Measurements from ENCODE around the gene SP2.
"Not testable (repeated sequence)": the region's sequence is repeated elsewhere in the genome, so short reads cannot be mapped to it uniquely, and the experiment has no call there.

SP2 gene

DNA sequence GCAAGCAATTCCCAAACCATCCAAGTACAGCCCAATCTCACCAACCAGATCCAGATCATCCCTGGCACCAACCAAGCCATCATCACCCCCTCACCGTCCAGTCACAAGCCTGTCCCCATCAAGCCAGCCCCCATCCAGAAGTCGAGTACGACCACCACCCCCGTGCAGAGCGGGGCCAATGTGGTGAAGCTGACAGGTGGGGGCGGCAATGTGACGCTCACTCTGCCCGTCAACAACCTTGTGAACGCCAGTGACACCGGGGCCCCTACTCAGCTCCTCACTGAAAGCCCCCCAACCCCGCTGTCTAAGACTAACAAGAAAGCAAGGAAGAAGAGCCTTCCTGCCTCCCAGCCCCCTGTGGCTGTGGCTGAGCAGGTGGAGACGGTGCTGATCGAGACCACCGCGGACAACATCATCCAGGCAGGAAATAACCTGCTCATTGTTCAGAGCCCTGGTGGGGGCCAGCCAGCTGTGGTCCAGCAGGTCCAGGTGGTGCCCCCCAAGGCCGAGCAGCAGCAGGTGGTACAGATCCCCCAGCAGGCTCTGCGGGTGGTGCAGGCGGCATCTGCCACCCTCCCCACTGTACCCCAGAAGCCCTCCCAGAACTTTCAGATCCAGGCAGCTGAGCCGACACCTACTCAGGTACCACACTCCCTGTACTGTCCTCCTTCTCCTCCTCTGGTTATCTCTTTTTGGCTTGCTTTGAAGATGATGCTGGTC, 20.6 kb downstream of the SP2 start:
- TF ChIP-seq, protein P1, sequence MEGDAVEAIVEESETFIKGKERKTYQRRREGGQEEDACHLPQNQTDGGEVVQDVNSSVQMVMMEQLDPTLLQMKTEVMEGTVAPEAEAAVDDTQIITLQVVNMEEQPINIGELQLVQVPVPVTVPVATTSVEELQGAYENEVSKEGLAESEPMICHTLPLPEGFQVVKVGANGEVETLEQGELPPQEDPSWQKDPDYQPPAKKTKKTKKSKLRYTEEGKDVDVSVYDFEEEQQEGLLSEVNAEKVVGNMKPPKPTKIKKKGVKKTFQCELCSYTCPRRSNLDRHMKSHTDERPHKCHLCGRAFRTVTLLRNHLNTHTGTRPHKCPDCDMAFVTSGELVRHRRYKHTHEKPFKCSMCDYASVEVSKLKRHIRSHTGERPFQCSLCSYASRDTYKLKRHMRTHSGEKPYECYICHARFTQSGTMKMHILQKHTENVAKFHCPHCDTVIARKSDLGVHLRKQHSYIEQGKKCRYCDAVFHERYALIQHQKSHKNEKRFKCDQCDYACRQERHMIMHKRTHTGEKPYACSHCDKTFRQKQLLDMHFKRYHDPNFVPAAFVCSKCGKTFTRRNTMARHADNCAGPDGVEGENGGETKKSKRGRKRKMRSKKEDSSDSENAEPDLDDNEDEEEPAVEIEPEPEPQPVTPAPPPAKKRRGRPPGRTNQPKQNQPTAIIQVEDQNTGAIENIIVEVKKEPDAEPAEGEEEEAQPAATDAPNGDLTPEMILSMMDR (IDR thresholded peaks at IDR 0.05; ENCODE audit: insufficient read depth, low read length, poor library complexity, severe bottlenecking): no peak
- Histone ChIP-seq H3K36me3 (ENCODE audit: control insufficient read depth, insufficient read depth, low read length) (peaks cover 10% of the 10 kb centered on the region), H3K27me3 (replicated peaks; ENCODE audit: control insufficient read depth, insufficient read depth, low read length) (no peaks in the 10 kb centered on the region), H3K4me3 (replicated peaks; ENCODE audit: low read depth, low read length) (no peak overlapping the region)
- DNase-seq (ENCODE audit: extremely low read depth, insufficient read length): no peak

DNA sequence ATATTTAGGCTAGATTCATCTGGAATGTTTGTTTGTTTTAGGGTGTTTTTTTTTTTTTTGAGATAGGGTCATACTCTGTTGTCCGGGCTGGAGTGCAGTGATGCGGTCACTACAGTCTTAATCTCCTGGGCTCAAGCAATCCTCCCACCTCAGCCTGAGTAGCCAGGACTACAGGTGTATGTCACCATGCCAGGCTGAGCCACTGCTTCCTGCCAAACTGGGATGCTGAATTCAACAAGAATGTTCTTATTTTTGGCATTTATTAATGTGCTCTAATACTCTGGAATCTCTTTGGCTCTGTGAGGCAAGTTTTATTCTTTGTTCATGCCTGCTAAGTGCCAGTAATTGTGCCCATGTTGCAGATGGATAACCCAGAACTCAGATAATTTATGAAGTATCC, 21.5 kb downstream of the SP2 start:
- no peaks in the 10 kb centered on the region for H3K27me3 ChIP-seq (replicated peaks; ENCODE audit: control insufficient read depth, insufficient read depth, low read length)
- TF ChIP-seq, protein P1 (IDR thresholded peaks at IDR 0.05; ENCODE audit: insufficient read depth, low read length, poor library complexity, severe bottlenecking): no peak
- no peak overlapping the region for H3K4me3 ChIP-seq (replicated peaks; ENCODE audit: low read depth, low read length)
- H3K36me3 ChIP-seq (ENCODE audit: control insufficient read depth, insufficient read depth, low read length): peaks cover 11% of the 10 kb centered on the region
- DNase-seq (ENCODE audit: extremely low read depth, insufficient read length): no peak

DNA sequence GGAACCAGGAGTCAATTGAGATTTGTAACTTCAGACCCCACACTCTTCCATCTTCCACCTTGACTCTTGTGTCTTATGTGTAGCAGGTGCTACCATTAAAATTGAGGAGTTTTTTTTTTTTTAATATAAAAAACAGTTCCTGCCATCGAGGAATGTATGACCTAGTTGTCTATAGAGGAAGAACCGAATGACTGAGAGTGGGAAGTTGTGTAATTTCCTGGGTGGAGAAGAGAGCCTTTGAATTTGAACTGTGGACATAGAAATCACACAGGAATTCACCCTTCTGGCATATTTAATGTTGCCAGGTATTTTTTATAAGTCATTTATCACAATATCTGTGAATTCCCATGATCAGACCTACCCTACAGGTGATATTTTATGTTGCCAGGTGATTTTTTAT, 22.0 kb downstream of the SP2 start:
- no peak for DNase-seq (ENCODE audit: extremely low read depth, insufficient read length)
- peaks cover 12% of the 10 kb centered on the region for H3K36me3 ChIP-seq (ENCODE audit: control insufficient read depth, insufficient read depth, low read length)
- TF ChIP-seq, protein P1 (IDR thresholded peaks at IDR 0.05; ENCODE audit: insufficient read depth, low read length, poor library complexity, severe bottlenecking): no peak
- no peaks in the 10 kb centered on the region for H3K27me3 ChIP-seq (replicated peaks; ENCODE audit: control insufficient read depth, insufficient read depth, low read length)
- H3K4me3 ChIP-seq (replicated peaks; ENCODE audit: low read depth, low read length): no peak overlapping the region

DNA sequence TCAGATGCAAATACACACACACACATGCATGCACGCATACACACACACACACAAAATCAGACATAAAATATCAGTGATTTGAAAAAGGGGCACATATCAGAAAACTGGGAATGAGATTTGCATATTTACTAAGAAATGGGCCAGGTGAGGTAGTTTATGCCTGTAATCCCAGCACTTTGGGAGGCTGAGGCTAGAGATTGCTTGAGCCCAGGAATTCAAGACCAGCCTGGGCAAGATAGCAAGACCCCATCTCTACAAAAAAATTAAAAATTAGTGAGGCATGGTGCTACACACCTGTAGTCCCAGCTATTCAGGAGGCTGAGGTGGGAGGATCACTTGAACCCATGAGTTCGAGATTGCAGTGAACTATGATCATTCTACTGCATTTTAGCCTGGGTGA, 23.0 kb downstream of the SP2 start:
- Histone ChIP-seq H3K36me3 (ENCODE audit: control insufficient read depth, insufficient read depth, low read length) (peaks cover 20% of the 10 kb centered on the region), H3K27me3 (replicated peaks; ENCODE audit: control insufficient read depth, insufficient read depth, low read length) (no peaks in the 10 kb centered on the region), H3K4me3 (replicated peaks; ENCODE audit: low read depth, low read length) (no peak overlapping the region)
- TF ChIP-seq, protein P1 (IDR thresholded peaks at IDR 0.05; ENCODE audit: insufficient read depth, low read length, poor library complexity, severe bottlenecking): no peak
- DNase-seq (ENCODE audit: extremely low read depth, insufficient read length): no peak

DNA sequence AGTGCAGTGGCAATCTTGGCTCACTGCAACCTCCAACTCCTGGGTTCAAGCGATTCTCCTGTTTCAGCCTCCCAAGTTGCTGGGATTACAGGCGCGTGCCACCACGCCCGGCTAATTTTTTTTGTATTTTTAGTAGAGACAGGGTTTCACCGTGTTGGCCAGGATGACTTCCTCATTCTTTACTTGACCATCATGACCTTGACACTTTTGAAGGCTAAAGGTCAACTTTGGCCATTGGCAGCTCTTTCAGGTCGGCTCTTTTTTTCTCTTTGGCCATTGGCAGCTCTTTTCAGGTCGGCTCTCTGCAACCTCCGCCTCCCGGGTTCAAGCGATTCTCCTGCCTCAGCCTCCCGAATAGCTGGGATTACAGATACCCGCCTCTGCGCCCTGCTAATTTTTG, 23.9 kb downstream of the SP2 start:
- H3K36me3 ChIP-seq (ENCODE audit: control insufficient read depth, insufficient read depth, low read length): peaks cover 24% of the 10 kb centered on the region
- H3K4me3 ChIP-seq (replicated peaks; ENCODE audit: low read depth, low read length); DNase-seq (ENCODE audit: extremely low read depth, insufficient read length); H3K27me3 ChIP-seq (replicated peaks; ENCODE audit: control insufficient read depth, insufficient read depth, low read length): not testable (repeated sequence)

DNA sequence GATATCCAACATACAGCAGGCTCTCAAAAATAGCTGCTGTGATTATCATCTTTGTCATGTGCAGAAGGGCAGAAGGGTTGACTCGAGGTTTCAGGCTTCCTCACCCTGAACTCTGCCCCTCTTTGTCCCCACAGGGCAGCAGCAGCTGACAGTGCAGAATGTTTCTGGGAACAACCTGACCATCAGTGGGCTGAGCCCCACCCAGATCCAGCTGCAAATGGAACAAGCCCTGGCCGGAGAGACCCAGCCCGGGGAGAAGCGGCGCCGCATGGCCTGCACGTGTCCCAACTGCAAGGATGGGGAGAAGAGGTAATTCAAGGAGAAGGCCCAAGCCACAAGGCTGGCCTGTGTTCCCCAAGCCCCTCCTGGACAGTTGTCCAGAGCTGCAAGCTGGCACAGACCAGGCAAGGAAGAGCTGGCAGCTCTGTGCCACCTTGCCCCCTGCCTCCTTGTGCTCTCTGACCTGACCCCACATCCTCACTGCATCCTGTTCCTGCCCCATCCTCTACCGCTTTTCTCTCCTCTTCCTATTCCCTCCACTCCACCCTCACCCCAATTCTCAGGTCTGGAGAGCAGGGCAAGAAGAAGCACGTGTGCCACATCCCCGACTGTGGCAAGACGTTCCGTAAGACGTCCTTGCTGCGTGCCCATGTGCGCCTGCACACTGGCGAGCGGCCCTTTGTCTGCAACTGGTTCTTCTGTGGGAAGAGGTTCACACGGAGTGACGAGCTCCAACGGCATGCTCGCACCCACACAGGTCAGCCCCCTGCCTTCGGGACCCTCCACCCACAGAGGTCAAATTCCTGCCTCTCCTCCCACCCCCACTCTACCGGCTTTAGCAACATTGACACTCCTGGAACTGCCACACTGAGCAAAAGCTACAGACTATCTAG, 29.0 kb downstream of the SP2 start:
- no peak for DNase-seq (ENCODE audit: extremely low read depth, insufficient read length)
- Histone ChIP-seq H3K27me3 (replicated peaks; ENCODE audit: control insufficient read depth, insufficient read depth, low read length) (no peaks in the 10 kb centered on the region), H3K4me3 (replicated peaks; ENCODE audit: low read depth, low read length) (no peak overlapping the region), H3K36me3 (ENCODE audit: control insufficient read depth, insufficient read depth, low read length) (peaks cover 32% of the 10 kb centered on the region)
- TF ChIP-seq, protein P1 (IDR thresholded peaks at IDR 0.05; ENCODE audit: insufficient read depth, low read length, poor library complexity, severe bottlenecking): no peak
